ENCODE data around the gene CCM2.

The CCM2 gene

GRCh38 chr7:45060295-45060694 lies 60.3 kb downstream of the CCM2 start:
- Histone ChIP-seq H3K27ac (ENCODE audit: low read length) (no peak overlapping the region), H3K79me2 (ENCODE audit: low read length) (peaks cover 99% of the 10 kb centered on the region), H3K36me3 (replicated peaks; ENCODE audit: insufficient read depth, low read length) (peaks cover 7% of the 10 kb centered on the region), H3K4me3 (ENCODE audit: low read length) (no peak overlapping the region), H3K27me3 (replicated peaks; ENCODE audit: insufficient read depth, low read length) (no peaks in the 10 kb centered on the region), H3K9ac (ENCODE audit: low read length) (no peak overlapping the region), H2AFZ (ENCODE audit: low read length) (no peak overlapping the region), H3K9me3 (replicated peaks; ENCODE audit: insufficient read depth, low read length) (no peaks in the 10 kb centered on the region), H3K4me2 (ENCODE audit: low read depth, low read length) (no peak overlapping the region), H3F3A (ENCODE audit: insufficient read depth, low read length) (no peaks in the 10 kb centered on the region), H3K9me2 (replicated peaks; ENCODE audit: insufficient read depth, low read length) (no peaks in the 10 kb centered on the region), H4K20me1 (ENCODE audit: insufficient read depth, low read length) (peaks cover 30% of the 10 kb centered on the region; the same call in 1 of the 2 replicates), H3K4me1 (ENCODE audit: low read length) (0 out of 2 replicates have a peak, but pooled peaks cover 6% of the 10 kb centered on the region)
- TF ChIP-seq EZH2phosphoT487 (IDR thresholded peaks at IDR 0.05; ENCODE audit: low read length) (no peak), EZH2 (optimal IDR thresholded peaks at IDR 0.05; ENCODE audit: low read depth, low read length) (no peak), CTCF (IDR thresholded peaks at IDR 0.05; ENCODE audit: low read length) (no peak)
- DNase-seq = no peak

- Histone ChIP-seq H3K9me2 (replicated peaks; ENCODE audit: insufficient read depth, low read length) (no peaks in the 10 kb centered on the region), H3K36me3 (replicated peaks; ENCODE audit: insufficient read depth, low read length) (peaks cover 7% of the 10 kb centered on the region), H3K4me1 (ENCODE audit: low read length) (0 out of 2 replicates have a peak, but pooled peaks cover 6% of the 10 kb centered on the region), H3K9me3 (replicated peaks; ENCODE audit: insufficient read depth, low read length) (no peaks in the 10 kb centered on the region), H3F3A (ENCODE audit: insufficient read depth, low read length) (no peaks in the 10 kb centered on the region), H3K9ac (ENCODE audit: low read length) (no peak overlapping the region), H3K79me2 (ENCODE audit: low read length) (peaks cover 100% of the 10 kb centered on the region), H3K4me3 (ENCODE audit: low read length) (no peak overlapping the region), H3K27me3 (replicated peaks; ENCODE audit: insufficient read depth, low read length) (no peaks in the 10 kb centered on the region), H2AFZ (ENCODE audit: low read length) (no peak overlapping the region), H3K27ac (ENCODE audit: low read length) (no peak overlapping the region), H3K4me2 (ENCODE audit: low read depth, low read length) (no peak overlapping the region), H4K20me1 (ENCODE audit: insufficient read depth, low read length) (peaks cover 28% of the 10 kb centered on the region; the same call in 1 of the 2 replicates)
- no peak for TF ChIP-seq EZH2 (optimal IDR thresholded peaks at IDR 0.05; ENCODE audit: low read depth, low read length)
- DNase-seq = no peak
These were observed 61.4 kb downstream of the CCM2 start for GRCh38 chr7:45061352-45061751.

DNA sequence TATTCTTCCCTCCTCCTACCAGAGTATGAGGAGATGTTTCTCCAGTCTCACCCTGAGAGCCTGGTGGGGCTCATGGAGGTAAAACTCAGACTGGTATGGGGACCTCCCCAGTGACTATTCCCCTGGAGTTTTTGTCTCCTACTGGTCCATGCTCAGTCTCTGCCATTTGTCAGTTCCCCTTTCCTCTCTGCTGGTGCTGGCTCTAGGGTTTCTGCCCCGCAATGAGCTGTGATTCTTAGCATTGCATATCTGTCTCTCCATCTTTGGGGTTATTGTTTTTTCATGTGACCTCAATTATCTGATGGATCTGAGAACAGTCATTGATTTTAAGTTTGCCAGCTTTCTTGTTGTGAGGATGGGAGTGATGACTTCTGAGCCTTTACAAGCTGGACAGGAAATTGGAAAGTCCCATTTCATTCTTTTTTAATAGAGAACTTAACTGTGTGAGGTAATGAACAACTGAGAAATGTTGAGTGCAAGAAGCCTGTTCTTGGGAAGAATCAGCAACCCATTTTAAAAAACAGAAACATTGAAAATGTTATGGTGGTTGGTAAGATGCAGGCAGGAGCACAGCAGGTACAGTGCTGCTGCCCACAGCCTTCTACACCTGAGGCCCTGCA lies 61.9 kb downstream of the CCM2 start:
- Histone ChIP-seq H3K79me2 (ENCODE audit: low read length) (peaks cover 98% of the 10 kb centered on the region), H3K36me3 (replicated peaks; ENCODE audit: insufficient read depth, low read length) (peaks cover 7% of the 10 kb centered on the region)
- no peak for TF ChIP-seq CTCF (IDR thresholded peaks at IDR 0.05; ENCODE audit: low read length)
- no peak for TF ChIP-seq EZH2 (optimal IDR thresholded peaks at IDR 0.05; ENCODE audit: low read depth, low read length)
- TF ChIP-seq EZH2phosphoT487 (IDR thresholded peaks at IDR 0.05; ENCODE audit: low read length) = no peak

More for the DNA sequence above, 61.9 kb downstream of the CCM2 start:
- Histone ChIP-seq H4K20me1 (ENCODE audit: insufficient read depth, low read length) (peaks cover 26% of the 10 kb centered on the region; the same call in 1 of the 2 replicates), H3K4me2 (ENCODE audit: low read depth, low read length) (no peak overlapping the region), H3K9me2 (replicated peaks; ENCODE audit: insufficient read depth, low read length) (no peaks in the 10 kb centered on the region), H2AFZ (ENCODE audit: low read length) (no peak overlapping the region), H3F3A (ENCODE audit: insufficient read depth, low read length) (no peaks in the 10 kb centered on the region), H3K27ac (ENCODE audit: low read length) (no peak overlapping the region), H3K9me3 (replicated peaks; ENCODE audit: insufficient read depth, low read length) (no peaks in the 10 kb centered on the region), H3K27me3 (replicated peaks; ENCODE audit: insufficient read depth, low read length) (no peaks in the 10 kb centered on the region), H3K4me3 (ENCODE audit: low read length) (no peak overlapping the region), H3K9ac (ENCODE audit: low read length) (no peak overlapping the region), H3K4me1 (ENCODE audit: low read length) (0 out of 2 replicates have a peak, but pooled peaks cover 6% of the 10 kb centered on the region)
- DNase-seq = no peak
